ENCODE results near the gene POLR2A. TPM values are rescaled to one million over a fixed set of nuclear protein-coding genes. Genes with fewer than 3 reads are reported as not detected.
A peak's percentile ranks its signal among the peaks of the same experiment; 100 is the strongest.

Gene POLR2A
- total and polyA plus RNA-seq, 2 of the 13 experiments (the other 11 are each of a cell fraction or from before 2014, with no cell fraction given), result 17.8 to 18.3 TPM

DNA sequence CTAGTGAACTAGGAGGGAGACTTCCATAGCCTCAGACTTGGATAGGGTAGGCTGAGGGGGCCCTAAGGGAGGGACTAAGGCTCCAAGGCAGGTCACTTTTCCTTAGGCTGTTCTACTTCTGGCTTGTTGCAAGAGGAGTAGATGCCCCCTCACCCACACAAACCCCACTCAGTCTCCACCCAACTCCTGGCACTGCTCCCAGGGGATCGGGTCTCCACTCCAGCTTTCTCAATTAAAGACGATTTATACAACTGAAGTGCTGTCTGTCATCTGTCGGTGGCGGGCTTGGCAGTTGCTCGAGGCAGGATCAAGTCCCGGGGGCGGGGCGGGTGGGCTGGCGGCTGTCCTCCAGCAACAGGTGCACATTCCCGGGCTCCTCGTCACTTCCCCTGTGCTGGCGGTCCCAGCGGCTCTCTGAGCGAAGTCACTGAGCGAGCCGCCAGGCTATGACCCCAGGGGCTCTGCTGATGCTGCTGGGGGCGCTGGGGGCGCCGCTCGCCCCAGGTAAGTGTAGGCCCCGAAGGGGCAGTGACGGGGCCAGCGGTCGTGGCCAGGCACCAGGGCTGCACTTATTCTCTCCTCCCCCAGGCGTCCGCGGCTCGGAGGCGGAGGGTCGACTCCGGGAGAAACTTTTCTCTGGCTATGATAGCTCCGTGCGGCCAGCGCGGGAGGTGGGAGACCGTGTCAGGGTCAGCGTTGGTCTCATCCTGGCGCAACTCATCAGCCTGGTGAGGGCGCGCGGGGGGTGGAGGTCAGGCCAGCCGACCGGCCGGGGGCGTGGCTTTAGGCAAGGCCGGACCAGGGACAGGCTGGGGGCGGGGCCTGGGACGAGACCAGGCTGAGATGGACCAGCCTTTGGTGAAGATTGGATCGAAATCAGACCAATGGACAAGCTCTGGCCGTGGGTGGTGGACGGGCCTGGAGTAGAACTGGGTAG is 39.2 kb upstream of the POLR2A start, which contains the start of gene CHRNB1 (continued):
- TF ChIP-seq, protein P1, sequence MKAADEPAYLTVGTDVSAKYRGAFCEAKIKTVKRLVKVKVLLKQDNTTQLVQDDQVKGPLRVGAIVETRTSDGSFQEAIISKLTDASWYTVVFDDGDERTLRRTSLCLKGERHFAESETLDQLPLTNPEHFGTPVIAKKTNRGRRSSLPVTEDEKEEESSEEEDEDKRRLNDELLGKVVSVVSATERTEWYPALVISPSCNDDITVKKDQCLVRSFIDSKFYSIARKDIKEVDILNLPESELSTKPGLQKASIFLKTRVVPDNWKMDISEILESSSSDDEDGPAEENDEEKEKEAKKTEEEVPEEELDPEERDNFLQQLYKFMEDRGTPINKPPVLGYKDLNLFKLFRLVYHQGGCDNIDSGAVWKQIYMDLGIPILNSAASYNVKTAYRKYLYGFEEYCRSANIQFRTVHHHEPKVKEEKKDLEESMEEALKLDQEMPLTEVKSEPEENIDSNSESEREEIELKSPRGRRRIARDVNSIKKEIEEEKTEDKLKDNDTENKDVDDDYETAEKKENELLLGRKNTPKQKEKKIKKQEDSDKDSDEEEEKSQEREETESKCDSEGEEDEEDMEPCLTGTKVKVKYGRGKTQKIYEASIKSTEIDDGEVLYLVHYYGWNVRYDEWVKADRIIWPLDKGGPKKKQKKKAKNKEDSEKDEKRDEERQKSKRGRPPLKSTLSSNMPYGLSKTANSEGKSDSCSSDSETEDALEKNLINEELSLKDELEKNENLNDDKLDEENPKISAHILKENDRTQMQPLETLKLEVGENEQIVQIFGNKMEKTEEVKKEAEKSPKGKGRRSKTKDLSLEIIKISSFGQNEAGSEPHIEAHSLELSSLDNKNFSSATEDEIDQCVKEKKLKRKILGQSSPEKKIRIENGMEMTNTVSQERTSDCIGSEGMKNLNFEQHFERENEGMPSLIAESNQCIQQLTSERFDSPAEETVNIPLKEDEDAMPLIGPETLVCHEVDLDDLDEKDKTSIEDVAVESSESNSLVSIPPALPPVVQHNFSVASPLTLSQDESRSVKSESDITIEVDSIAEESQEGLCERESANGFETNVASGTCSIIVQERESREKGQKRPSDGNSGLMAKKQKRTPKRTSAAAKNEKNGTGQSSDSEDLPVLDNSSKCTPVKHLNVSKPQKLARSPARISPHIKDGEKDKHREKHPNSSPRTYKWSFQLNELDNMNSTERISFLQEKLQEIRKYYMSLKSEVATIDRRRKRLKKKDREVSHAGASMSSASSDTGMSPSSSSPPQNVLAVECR (CRISPR knock-in tag; IDR thresholded peaks at IDR 0.05; ENCODE audit: borderline replicate concordance), result peak; percentile 75; the same call in 1 of the 2 replicates
- peak; percentile 82 for TF ChIP-seq GABPB1 (CRISPR knock-in tag; IDR thresholded peaks at IDR 0.05)
- TF ChIP-seq, protein P2, sequence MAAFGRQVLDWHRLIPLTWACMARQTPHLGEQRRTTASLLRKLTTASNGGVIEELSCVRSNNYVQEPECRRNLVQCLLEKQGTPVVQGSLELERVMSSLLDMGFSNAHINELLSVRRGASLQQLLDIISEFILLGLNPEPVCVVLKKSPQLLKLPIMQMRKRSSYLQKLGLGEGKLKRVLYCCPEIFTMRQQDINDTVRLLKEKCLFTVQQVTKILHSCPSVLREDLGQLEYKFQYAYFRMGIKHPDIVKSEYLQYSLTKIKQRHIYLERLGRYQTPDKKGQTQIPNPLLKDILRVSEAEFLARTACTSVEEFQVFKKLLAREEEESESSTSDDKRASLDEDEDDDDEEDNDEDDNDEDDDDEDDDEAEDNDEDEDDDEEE (CRISPR knock-in tag; IDR thresholded peaks at IDR 0.05), result 0 out of 2 replicates have a peak, but pooled peaks have one; percentile 5

DNA sequence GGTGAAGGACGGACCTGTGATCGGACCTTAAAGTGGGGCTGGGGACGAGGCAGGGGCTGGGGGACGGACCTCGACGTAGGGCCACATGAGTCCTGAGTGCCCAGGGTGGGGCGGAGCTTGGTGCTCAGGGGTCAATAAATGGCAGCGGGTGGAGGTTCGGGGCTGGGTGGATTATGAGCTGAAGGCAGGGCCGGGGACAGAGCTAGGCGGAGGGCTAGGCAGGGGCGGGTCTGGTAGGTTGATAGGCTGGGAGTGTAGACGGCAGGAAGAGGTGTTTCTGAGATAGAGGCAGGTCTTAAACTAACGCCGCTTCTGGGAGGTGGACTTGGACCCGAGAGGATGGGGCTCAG is 38.6 kb upstream of the POLR2A start:
- POLR2A ChIA-PET, result interaction anchor here (0.6 to 3.7 kb wide), 20 partner anchors 8 to 241 kb away, joined by 3 to 48 read pairs (median 4); partner anchors contain the start of genes CD68, PLSCR3, POLR2A and SLC35G6
- H3K4me3 ChIP-seq (replicated peaks in 1 of 3; ENCODE audit: insufficient read depth in 1 of 3, low read depth in 2 of 3, low read length in 3 of 3), result peak overlapping the region; percentile 62 to 85 (median 63)
- no peaks in the 10 kb centered on the region for H4K20me1 ChIP-seq (ENCODE audit: insufficient read depth, low read length)
- ATAC-seq (peak; percentile 88), DNase-seq (ENCODE audit: low spot score) (peak; percentile 76), FAIRE-seq (peak; percentile 70)
- no peak overlapping the region for H2AFZ ChIP-seq (ENCODE audit: low read length)
- BruUV-seq (replicated peaks), result no TSS peak
- H3K9me3 ChIP-seq (ENCODE audit: low read length), result no peaks in the 10 kb centered on the region
- H3K79me2 ChIP-seq (ENCODE audit: insufficient read depth, low read length), result no peaks in the 10 kb centered on the region
- intact Hi-C loops (cut with micrococcal nuclease; ENCODE audit: unreplicated experiment) (loop anchor here (1.0 to 5.0 kb wide), 2 partner anchors 37 to 116 kb away; partner anchors contain the start of genes NEURL4, POLR2A and SLC35G6), in situ Hi-C loops (cut with HindIII; ENCODE audit: extremely low pct_ligation_motif_present, low pct_unique_long_range_greater_than_20kb) (no loop called here)
- H3K9ac ChIP-seq (ENCODE audit: insufficient read depth, low read depth, low read length), result peak overlapping the region; percentile 75
- CTCF ChIA-PET (ENCODE audit: low intra/inter-chr PET ratio, low total read pairs), result interaction anchor here (1.3 kb wide), 1 partner anchor 89 kb away, joined by 3 read pairs; no protein-coding TSS in a partner anchor
- H3K27me3 ChIP-seq (ENCODE audit: control insufficient read depth in 1 of 2, insufficient read depth in 2 of 2, low read length in 2 of 2), result peaks cover 4 to 27% of the 10 kb centered on the region in 2 experiments; a peak in 4 of 5 replicates
- peaks cover 45% of the 10 kb centered on the region for H3K4me1 ChIP-seq (ENCODE audit: insufficient read depth, low read length)
- H3K4me2 ChIP-seq (ENCODE audit: low read depth, low read length), result peak overlapping the region; percentile 89
- peak overlapping the region; percentile 73 for H3K27ac ChIP-seq (ENCODE audit: extremely low read length, insufficient read depth, low read length)
- WGBS (ENCODE audit: low lambda C conversion rate), result 1% methylated on average over 15 of the region's 16 CpGs
- no peaks in the 10 kb centered on the region for H3K36me3 ChIP-seq (replicated peaks in 1 of 2; ENCODE audit: control insufficient read depth in 1 of 2, insufficient read depth in 2 of 2, low read length in 2 of 2)
- TF ChIP-seq ZNF383 (CRISPR knock-in tag; IDR thresholded peaks at IDR 0.05; ENCODE audit: borderline replicate concordance), result no peak
- TF ChIP-seq, protein P3, sequence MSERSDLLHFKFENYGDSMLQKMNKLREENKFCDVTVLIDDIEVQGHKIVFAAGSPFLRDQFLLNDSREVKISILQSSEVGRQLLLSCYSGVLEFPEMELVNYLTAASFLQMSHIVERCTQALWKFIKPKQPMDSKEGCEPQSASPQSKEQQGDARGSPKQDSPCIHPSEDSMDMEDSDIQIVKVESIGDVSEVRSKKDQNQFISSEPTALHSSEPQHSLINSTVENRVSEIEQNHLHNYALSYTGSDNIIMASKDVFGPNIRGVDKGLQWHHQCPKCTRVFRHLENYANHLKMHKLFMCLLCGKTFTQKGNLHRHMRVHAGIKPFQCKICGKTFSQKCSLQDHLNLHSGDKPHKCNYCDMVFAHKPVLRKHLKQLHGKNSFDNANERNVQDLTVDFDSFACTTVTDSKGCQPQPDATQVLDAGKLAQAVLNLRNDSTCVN (CRISPR knock-in tag; IDR thresholded peaks at IDR 0.05; ENCODE audit: borderline replicate concordance), result no peak
- TF ChIP-seq, protein P4, sequence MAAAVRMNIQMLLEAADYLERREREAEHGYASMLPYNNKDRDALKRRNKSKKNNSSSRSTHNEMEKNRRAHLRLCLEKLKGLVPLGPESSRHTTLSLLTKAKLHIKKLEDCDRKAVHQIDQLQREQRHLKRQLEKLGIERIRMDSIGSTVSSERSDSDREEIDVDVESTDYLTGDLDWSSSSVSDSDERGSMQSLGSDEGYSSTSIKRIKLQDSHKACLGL (CRISPR knock-in tag; IDR thresholded peaks at IDR 0.05), result no peak
- no peak for TF ChIP-seq ZSCAN31 (CRISPR knock-in tag; IDR thresholded peaks at IDR 0.05; ENCODE audit: low read depth)
- TF ChIP-seq PPARG (CRISPR knock-in tag; conservative IDR thresholded peaks at IDR 0.05), result no peak
- TF ChIP-seq NRL (CRISPR knock-in tag; IDR thresholded peaks at IDR 0.05; ENCODE audit: borderline replicate concordance), result no peak
- TF ChIP-seq MEIS2 (CRISPR knock-in tag; IDR thresholded peaks at IDR 0.05), result no peak
- TF ChIP-seq ZNF567 (CRISPR knock-in tag; IDR thresholded peaks at IDR 0.05; ENCODE audit: borderline replicate concordance), result no peak
- no peak for TF ChIP-seq SRSF4 (IDR thresholded peaks at IDR 0.05; ENCODE audit: low read depth, low read length, poor library complexity, severe bottlenecking)
- TF ChIP-seq CEBPG (CRISPR knock-in tag; IDR thresholded peaks at IDR 0.05), result no peak

Data from HepG2 (cell line).